GM20431 (cell line): ENCODE data around the gene FOS.

ENCODE experiments used
- in situ Hi-C: fragments of 300-500 bp; cut with MseI, MboI; formaldehyde crosslinking; loops from one replicate; pipeline ENCODE4 v1.15.0; 2020; ENCODE audit warnings: low sequenced_read_pairs; ENCODE audit not compliant: unreplicated experiment

The FOS gene

DNA sequence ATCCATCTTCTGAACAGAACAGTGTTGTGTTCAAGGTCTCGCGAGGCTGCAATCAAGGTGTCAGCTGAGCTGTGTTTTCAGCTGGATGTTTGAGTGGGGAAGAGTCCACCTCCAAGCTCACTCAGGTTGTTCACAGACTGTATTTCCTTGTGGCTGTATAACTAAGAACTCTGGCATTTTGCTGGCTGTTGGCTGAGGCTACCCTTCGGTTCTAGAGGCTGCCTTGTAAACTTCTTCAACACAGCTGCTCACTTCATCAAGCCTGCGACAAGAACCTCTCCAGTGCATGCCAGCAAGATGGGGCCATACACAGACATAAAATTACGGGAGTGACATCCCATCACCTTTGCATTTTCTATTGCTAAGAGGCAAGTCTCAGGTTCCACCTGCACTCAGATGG is 12.7 kb downstream of the FOS start:
- in situ Hi-C loops: loop anchor here (10.0 kb wide), 1 partner anchor 157 kb away; no protein-coding TSS in a partner anchor

DNA sequence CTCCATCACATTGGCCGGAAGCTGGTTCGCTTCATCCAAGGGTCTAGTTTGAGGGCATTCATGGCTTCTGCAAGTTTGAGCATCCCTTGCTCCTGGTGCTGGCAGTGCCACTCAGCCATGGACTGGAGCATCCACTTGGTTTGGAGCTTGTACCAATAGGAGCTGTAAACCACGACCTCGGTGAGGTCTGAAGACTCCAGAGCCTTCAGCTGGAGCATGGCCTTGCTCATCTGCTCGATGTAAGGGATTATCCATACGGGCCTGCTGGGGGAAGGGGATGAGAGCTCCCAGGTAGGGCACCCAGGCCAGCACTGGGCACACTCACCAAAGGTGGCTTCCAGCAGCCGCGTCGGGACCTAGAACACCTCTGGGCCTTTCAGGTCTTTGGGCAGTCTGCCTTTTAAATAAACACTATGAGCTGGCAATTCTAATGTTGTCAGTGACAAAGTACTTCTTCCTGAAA is 13.5 kb downstream of the FOS start:
- in situ Hi-C loops: loop anchor here (10.0 kb wide), 1 partner anchor 157 kb away; no protein-coding TSS in a partner anchor

DNA sequence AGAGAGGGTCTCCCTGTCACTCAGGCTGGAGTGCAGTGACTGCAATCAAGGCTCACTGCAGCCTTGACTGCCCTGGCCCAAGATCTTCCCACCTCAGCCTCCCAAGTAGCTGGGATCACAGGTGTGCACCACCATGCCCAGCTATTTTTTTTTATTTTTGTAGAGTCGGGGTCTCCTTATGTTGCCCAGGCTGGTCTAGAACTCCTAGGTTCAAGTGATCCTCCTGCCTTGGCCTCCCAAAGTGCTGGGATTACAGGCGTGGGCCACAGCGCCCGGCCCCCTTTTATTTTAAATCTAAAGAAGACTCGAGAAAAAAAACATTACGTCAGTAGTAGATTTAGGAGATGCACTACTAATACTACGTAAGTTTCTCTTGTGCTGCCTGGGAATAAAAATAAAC is 14.3 kb downstream of the FOS start:
- in situ Hi-C loops: loop anchor here (10.0 kb wide), 1 partner anchor 158 kb away; no protein-coding TSS in a partner anchor

DNA sequence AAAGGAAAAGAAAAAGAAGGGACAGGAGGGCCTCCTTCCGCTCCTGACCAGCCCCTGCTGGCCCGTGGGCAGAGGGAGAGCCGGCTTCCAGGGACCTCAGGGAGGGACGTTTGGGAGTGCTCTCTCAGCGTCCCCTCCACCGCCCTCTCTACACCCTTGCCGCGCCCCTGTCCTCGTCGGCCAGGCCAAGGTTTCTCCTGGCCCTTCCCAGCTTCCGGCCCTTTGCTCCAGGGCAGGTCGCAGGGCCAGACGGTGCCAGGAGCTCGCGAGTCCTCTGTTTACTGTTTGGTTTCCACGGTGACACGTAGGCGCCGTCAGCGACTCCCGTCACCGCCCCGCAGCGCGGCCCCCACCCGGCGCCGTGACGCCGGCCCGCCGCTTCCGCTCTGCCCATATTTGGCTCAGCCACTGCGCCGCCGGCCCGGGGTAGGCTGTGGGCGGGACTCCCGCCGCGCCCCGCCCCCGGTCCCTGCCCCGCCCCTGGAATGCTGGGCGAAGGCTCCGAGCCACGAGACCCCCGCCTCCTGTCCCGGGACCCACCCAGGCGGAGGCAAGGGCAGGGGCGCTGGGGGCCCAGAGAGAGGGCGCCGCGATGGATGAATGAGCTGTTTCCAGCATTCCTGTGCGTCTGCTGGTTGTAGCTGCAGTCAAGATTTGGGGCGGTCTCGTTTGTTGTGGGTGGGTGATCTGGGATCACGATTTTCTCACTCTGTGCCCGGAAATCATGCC is 15.5 kb downstream of the FOS start:
- in situ Hi-C loops: loop anchor here (10.0 kb wide), 1 partner anchor 159 kb away; no protein-coding TSS in a partner anchor

DNA sequence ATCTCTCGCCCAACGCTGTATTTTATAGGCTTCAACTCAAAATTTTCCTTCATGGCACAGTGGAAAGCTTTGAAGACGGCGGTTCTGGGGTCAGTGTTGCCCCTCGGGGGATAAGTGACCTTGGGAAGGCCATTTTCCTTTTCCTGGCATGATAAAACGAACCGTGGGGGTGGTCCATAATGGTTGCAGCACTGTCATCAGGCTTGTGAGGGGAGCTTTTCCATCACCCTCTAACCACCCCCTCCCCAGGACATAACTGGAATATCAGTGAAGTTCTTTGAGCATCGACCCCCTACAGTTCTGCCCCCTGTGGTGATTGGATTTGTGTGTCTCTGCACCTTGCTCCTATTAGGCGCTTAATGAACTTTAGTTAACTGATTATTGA is 16.0 kb downstream of the FOS start:
- in situ Hi-C loops: loop anchor here (10.0 kb wide), 1 partner anchor 160 kb away; no protein-coding TSS in a partner anchor

DNA sequence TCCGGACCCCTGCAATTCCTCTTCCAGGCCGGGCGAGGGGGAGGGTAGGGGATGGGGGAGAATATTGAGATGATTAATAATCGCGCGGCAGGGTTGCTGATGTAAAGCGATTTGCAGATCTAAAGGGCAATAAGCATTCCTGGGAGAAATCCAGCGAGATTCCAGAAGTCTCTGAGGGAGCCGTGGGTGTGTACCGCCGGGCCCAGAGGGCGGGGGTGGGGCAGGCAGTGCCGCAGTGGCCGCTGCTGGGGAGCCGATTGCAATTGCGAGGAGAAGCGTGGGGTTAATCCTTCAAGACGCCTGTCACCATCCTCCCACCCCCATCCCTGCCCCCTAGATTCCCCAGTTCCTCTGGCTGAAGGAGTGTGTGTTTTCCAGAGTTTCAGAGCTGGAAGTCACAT is 16.4 kb downstream of the FOS start:
- in situ Hi-C loops: loop anchor here (10.0 kb wide), 1 partner anchor 160 kb away; no protein-coding TSS in a partner anchor

DNA sequence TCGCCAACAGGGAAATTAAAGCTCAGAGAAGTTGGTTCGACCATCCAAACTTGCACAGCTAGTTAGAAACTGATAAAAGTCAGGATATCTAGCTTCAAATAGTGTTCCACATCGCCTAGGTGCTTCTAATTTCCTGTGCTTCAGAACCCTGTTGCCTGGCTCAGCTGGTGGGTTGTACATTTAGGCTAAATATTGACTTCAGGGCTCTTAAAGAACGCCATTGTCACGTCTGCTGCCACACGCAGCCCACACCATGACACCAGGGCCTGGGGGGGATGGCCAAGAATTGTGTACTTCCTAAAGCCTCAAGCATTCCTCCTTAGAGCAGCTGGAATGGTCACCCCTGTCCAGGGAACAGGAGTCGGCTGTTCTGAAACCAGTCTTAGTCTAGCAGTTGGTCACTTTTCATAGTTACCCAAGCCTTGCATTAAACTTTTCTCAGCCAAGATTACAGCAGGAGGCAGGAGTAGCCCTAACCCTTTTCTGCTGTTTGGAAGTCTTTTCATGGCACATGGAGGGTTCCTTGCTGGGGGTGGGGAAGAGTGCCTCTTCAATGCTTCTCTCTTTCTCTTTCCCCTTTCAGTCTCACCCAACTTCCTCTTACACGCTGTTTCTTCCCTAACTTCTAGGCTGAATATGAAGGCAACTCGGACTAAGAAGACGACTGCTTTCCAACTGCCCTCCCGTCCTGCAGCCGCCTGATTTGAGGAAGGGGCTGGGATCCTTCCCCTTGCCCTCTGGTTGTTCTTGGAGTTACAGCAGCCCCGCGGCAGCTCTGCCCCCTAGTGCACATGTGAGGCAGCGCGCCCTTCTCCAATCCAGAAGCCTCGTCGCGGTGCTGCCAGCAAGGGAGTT is 17.1 kb downstream of the FOS start:
- in situ Hi-C loops: loop anchor here (10.0 kb wide), 1 partner anchor 161 kb away; no protein-coding TSS in a partner anchor

DNA sequence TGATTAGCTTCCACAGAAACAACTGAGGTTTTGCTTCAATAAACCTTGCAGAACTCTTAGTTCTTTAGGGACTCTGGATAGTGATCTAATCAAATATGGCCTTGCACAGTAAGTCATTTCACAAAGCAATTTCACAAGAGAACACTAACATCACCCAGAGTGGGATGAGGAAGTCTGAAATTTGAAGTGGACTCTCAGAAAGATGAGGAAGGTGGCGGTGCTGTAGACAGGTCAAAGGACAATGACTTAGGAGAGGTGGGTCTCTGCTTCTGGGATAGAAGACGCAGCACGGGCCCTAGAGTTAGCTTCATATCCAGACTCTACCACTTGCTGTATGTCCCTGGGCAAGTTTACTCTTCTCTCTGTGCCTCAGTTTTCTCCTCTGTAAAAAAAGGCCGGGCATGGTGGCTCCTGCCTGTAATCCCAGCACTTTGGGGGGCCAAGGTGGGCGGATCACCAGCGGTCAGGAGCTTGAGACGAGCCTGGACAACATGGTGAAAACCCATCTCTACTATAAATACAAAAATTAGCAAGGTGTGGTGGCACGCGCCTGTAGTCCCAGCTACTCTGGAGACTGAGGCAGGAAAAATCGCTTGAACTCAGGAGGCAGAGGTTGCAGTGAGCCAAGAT is 18.9 kb downstream of the FOS start:
- in situ Hi-C loops: loop anchor here (10.0 kb wide), 1 partner anchor 163 kb away; no protein-coding TSS in a partner anchor

DNA sequence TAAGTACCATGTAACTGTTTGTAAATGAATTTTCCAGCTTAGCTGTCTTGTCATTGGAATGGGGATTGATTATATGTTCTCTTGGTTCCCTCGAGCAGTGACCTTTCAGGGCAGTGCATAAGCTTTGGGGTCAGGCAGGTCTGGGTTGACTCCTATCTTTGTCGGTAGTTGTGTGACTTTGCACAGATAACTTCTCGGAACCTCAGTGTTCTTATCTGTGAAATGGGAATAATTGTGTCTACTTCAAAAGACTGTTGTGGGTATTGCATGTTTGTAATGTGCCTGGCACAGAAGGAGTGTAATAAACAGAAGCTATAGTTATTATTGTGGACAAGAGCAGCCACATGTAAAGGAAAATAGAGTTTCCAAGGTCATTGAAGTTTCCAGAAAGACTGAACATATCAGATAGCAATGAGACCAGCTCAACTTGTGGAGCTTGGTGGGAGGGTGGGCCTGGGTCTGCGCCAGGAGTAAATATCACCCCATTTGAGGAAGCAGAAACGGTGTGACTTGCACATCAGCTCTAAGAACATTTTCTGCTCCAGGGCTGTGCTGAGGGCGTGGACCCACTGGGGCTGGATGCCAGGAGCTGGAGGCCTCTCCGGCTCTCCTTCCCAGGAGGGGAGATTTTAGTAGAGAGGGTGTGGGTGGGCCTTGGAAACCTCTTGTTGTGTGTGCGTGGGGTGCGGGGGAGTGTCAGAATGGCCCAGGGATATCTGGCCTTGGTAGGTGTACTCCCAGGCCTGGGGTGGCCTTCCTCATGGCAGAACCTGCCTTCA is 19.7 kb downstream of the FOS start:
- in situ Hi-C loops: loop anchor here (10.0 kb wide), 1 partner anchor 164 kb away; no protein-coding TSS in a partner anchor

DNA sequence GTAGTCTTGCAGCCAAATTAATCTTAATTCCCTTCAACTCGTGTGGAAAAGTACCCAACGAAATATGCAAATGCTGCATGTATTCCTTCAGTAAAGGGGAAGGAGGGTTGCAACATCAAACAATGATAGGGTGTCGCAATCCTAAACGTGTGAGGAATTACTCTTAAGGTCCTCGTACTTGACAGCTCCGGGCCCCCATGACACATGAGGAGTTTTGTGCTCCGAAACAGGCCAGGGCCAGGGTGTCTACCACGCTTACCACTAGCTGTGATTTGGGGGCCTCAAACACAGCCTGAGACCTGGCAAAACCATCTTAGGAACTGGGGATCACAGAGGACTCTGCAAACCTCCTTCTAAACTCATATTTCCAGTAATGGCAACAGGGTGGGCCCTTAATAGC is 20.4 kb downstream of the FOS start:
- in situ Hi-C loops: loop anchor here (10.0 kb wide), 1 partner anchor 164 kb away; no protein-coding TSS in a partner anchor

DNA sequence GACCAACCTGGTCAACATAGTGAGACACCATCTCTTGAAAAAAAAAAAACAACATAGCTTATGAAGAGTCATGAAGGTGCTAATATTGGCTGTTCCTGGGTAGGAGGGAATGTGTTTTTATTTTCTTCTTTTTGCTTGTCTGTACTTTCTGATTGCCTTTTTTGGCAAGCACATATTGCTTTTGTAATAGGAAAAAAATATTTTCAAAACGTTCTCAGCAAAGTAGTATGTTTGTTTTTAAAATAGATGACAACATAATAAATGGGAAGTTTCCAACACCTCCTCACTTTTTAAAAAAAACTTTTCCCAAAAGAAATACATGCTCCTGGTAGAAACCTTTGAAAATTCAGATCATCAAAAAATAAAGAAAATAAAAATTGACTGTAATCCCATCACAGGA is 20.9 kb downstream of the FOS start:
- in situ Hi-C loops: loop anchor here (10.0 kb wide), 1 partner anchor 165 kb away; no protein-coding TSS in a partner anchor

DNA sequence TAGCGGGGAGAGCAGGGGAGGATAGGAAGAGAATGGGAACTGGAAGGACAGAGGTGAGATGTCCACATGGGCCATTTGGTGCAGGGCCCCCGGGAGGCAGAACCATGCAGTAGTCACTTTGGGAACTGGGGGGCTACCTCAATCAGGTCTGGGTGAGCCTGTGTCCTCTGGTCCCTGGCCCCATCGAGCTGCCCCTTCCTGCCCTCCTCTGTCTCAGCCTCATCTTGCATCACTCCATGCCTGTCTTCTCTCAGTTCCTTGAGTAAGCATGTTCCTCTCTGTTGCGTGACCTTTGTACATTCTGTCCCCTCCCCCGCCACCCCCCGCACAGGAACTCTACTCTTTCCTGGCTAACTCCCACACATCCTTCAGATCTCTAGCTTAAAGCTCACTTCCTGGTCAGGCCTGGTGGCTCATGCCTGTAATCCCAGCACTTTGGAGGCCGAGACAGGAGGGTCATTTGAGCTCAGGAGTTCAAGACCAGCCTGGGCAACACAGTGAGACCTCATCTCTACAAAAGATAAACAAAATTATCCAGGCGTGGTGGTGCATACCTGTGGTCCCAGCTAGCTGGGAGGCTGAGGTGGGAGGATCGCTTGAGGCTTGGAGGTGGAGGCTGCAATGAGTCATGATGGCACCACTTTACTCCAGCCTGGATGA is 23.2 kb downstream of the FOS start:
- in situ Hi-C loops: loop anchor here (25.0 kb wide), 1 partner anchor 261 kb away; no protein-coding TSS in a partner anchor

DNA sequence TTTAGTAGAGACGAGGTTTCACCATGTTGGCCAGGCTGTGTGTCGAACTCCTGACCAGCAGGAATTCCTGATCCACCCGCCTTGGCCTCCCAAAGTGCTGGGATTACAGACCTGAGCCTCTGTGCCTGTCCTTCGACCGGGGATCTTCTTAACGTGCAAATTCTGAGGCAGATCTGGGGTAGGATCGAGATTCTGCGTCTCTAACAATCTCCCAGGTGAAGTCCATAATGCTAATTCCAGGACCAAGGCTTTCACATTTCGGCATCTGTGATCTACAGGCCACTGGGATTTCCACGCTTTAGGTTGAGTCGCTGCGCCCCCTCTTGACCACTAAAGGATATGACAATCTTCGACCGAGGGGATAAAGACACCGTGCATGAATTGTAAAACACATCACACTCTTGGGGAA is 24.8 kb downstream of the FOS start:
- in situ Hi-C loops: loop anchor here (25.0 kb wide), 1 partner anchor 259 kb away; no protein-coding TSS in a partner anchor

DNA sequence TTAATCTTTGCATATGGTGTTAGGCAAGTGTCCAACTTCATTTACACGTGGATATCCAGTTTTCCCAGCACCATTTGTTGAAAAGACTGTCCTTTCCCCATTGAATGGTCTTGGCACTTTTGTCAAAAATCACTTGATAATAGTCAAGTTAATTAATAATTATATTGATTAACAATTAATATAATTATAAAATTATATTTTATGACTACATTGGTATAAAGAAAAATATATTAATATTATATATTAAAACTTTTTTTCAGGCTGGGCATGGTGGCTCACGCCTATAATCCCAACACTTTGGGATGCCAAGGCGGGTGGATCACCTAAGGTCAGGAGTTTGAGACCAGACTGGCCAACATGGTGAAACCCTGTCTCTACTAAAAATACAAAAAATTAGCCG is 27.8 kb downstream of the FOS start:
- in situ Hi-C loops: loop anchor here (25.0 kb wide), 1 partner anchor 256 kb away; no protein-coding TSS in a partner anchor

DNA sequence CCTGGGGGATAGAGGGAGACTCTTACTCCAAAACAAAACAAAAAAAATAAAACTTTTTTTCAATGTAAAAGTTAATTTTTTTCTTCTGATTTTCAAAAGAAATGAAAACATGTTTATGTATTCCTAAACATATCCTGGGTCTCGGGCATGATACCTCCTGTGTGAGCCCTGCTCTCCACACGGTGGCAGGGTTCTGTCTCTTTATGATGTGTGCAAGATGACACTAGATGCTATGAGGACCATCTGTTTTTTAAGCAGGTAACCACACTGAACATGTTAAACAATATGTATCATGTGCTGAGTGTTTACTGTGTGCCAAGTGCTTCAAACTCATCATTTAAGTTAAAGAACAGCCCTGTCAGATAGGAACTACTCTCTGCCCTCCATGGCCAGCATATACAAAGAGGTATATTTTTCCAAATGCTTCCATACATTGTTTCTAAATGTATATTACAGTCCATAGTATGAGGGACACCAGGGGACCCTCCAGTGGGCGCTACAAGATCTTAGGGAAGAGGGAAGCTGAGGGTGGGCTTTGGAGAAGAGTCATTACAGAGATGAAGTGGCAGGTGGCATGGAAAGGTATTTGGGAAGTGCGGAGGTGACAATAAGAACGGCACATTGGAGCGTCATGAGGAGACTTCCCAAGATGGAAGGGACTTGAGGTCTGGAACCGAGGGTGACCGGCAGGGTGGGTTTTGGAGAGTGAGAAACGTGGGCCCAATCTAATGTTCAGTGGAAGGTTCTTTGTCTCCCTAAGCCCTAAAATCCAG is 28.5 kb downstream of the FOS start:
- in situ Hi-C loops: loop anchor here (25.0 kb wide), 1 partner anchor 255 kb away; no protein-coding TSS in a partner anchor

DNA sequence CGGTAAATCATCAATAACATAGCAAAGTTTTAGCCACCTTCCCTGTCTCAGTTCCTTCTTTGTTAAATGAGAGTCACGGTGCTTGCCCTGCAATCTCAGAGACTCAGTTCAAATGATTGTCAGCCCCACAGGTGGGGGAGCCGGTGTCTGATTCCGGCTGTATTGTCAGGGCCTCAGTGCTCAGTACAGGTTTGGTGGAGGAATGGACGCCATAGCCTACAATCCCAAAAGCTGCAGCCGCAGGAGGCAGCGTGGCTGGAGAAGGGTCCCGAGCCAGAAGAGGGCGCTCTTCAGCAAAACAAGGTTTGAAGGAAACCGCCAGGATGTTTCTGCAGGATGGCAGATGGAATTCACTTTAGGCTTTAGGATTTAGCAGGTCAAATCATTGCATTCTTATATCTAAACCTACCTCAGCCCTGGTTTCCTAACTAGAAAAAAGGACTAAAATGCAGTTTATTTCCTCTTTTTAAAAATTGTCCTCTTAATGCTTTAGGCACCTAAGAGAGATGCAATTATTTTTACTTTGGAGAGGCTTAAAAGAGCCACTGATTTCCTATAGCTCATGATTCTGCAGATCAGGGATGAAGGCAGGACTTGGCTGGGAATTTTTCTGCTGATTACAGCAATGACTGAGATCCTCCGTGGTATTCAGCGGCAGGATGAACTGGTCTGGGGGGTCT is 29.2 kb downstream of the FOS start:
- in situ Hi-C loops: loop anchor here (25.0 kb wide), 1 partner anchor 254 kb away; no protein-coding TSS in a partner anchor

DNA sequence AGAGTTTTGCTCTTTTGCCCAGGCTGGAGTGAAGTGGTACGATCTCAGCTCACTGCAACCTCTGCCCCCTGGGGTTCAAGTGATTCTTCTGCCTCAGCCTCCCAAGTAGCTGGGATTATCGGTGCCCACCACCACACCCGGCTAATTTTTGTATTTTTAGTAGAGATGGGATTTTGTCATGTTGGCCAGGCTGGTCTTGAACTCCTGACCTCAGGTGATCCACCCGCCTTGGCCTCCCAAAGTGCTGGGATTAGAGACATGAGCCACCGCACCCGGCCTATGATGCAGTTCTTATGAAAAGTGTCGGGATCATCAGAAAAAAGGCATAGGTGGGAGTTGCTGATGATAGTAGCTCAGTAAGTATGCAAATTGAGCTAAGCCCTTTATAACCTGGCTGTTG is 30.4 kb downstream of the FOS start:
- in situ Hi-C loops: loop anchor here (25.0 kb wide), 1 partner anchor 253 kb away; no protein-coding TSS in a partner anchor
